Activated T-cell treated with anti-CD3 and anti-CD28 coated beads for 1 hour (primary cell): ENCODE data around the gene PNMA6F.
A peak's percentile ranks its signal among the peaks of the same experiment; 100 is the strongest.
"Not testable (repeated sequence)": the region's sequence is repeated elsewhere in the genome, so short reads cannot be mapped to it uniquely, and the experiment has no call there.

Source experiments
- DNase-seq: peaks from one replicate; pipeline ENCODE4 v3.0.0-alpha.2; 2020; ENCODE audit warnings: low read depth

PNMA6F gene

DNA sequence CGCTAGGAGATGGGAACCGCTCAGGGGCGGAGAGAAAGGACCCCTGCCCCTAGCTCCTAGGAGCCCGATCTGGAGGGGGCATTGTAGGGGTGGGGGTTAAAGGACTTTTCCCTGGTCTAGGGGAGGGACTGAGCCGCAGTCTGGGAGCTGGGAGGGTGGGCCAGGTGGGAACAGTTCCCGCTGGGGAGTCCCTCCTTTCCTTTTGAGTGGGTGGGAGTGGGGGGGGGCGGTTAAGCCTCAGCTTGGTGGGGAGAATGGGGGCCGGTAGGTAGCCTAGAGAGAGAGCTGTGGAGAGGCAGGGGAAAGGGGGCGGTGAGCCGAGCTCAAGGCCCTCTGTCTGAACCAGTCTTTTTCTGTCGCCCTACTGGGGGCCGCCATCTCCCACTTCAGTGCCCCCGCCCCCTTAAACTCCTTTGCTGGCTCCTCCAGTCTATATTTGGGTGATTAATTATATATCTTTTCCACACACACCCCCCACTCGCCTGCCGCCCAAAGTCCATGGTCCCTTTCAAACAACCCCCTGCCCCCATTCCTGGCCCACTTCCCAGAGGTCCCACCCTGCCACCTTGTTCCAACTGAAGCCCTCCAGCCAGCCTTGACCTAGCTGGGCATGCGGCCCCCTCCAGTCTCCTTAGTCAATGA, 13.2 kb upstream of the PNMA6F start:
- DNase-seq = no peak

DNA sequence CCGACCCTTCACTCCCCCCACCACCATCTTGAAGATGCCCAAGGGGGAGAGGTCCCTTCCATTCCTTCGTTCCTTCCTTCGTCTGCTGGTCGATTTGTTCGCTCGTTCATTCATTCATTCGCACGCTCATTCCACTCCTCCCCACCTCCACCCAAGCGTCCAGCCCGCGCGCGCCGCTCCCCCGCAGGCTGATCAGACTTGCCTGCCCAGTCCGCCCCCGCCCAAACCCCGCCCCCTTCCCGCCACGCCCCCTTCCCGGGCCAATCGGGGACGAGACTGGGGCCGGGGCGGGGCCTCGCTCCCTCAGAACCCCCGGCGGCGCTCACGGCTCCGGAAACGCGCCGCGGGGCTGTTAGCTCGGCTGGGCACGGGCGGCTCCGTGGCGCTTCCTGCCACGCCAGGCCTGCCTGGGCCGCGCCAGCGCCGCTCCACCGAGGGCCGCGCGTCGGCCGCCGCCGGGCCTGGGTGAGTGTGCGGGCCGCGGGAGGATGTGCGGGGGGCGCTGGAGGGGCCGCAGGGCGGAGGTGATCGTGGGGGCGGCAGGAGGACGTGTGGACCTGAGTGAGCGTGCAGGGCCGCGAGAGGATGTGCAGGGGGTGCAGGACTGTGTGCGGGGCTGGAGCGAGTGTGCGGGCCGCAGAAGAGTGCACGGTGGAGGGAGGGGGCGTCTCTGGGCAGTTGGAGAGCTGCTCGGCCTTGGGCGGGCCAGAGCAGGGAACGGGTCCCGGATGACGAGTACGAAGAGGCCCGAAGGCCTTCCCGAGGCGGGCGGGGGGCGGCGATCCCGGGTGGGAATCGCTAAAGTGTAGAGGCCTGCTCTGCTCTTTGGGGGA, 12.5 kb upstream of the PNMA6F start, which contains the start of gene ZNF275:
ZNF275 (plus strand) TSS at position 333 of the 833 bp plus-strand sequence. CDS start 2,527 bp downstream, outside the sequence.
- peak; percentile 76 for DNase-seq

DNA sequence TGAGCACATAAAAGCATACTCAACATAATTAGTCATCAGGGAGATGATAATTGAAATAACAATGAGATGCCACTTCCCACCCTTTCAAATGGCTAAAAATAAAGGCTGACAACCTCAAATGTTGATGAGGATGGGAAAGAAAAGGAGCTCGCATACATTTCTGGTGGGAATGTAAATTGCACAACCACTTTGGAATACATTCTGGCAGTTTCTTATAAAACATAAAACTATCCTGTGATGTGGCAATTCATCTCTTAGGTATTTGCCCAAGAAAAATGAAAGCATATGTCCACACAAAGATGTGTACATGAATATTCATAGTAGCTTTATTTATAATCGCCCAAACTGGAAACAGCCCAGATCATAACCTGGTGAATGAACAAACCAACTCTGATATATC, 11.7 kb upstream of the PNMA6F start:
- DNase-seq = no peak

DNA sequence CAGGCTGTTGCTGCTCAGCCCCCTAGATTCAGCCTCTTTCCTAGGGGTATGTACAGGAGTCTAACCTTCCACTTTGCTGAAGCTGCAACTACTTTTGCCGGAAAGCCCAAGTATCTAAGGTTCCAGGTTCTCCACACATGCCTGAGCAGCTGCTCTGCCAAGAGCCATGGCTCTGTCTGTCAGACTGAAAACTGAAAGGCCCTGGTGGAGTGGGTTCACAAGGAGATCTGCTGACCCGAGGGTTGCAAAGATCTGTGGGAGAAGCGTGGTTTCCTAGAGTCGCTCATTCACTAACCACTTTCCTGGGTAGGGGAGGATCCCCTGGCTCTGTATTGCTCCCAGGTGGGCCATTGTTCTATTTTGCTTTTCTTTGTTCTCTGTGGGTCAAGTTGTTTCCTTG, 6.0 kb upstream of the PNMA6F start:
- no peak for DNase-seq

DNA sequence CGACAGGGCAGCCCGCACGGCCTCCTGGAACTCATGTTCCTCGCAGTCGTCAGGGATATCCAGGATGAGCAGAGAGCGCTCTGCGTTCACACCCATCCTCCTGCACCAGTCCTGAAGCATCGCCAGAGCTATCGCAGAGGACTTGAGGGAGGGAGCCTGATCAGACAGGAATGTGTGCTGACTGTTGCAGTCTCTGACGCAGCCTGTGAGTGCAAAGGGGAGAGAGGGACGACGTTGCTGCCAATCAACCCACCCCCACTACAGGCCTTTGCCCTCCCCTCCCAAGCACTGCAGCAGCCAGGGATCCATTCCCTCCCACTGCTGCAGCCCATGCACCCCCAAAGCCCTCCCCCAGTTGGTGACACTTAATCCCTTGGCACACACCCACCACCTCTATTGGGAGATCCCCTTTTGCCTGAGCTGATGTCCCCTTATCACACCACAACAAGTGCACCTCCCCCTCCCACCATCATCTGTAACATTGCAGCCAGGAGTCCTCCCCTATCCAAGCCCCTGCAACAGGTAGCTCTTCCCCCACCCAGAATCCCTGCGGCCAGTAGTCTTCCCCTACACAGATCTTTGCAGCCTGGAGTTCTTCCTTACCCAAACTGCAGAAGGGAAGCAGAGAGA, 897 bp downstream of the PNMA6F start:
- no peak for DNase-seq

DNA sequence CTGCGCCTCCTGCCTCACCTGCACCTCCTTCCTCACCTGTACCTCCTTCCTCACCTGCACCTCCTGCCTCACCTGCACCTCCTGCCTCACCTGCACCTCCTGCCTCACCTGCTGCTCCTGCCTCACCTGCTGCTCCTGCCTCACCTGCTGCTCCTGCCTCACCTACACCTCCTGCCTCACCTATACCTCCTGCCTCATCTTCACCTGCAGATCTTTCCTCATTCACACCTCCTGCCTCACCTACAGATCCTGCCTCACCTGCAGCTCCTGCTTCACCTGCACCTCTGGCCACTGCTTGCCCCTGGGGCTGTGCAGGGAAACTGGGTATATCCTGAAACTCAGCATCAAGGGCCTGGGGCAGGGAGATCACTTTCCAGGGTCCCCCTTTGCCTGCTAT, 1.5 kb downstream of the PNMA6F start:
- not testable (repeated sequence) for DNase-seq

DNA sequence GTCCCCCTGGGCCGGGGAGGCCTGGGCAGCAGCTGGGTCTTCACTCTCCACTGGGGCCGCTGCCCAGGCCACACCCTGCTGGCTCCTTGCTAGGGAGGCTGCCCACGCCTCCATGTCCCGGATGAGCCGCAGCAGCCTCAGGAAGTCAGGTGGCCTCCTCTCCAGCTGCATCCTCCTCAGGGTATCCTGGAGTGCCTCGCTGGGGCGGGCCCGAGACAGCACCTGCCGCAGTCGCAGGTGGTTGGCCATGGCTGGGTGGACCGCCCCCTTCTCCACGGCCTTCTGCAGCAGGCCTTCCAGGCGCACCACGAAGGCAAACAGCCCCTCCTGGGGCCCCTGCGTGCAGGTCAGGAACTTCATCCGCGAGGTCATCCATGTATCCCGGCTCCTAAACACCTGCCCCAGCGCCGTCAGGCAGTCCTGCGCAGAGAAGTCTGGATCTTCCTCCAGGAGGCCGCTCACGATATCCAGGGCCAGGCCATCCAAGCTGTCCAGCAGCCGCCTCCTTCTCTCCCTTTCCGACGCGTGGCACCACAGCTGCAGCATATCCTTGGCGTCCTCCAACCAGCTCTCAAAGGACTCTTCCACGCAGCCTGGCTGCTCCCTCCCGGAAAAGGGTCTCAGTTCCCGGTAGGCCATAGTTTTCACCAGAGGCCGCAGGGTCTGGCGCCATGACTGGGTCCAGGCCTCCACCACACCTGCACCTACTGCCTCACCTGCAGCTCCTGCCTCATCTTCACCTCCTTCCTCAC, 2.1 kb downstream of the PNMA6F start:
- DNase-seq = no peak

DNA sequence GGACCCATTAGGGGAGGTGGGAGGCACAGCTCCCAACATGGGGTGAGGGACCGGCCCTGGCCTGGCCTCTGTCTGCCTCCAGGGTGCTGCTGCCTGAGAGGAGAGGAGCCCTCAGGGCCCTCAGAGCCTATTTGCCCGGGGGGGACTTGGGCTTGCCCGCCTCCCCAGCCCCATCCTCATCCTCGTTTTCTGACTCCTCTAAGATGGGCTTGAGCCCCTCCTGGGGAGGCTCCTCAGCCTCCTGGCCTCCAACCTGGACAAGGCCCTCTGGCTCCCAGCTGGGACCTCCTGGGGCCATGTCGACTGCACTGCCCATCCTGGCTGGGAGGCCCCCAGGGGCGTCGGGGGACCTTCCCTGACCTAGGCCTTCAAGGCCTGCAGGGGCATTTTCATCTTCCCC, 2.8 kb downstream of the PNMA6F start:
- DNase-seq = no peak

DNA sequence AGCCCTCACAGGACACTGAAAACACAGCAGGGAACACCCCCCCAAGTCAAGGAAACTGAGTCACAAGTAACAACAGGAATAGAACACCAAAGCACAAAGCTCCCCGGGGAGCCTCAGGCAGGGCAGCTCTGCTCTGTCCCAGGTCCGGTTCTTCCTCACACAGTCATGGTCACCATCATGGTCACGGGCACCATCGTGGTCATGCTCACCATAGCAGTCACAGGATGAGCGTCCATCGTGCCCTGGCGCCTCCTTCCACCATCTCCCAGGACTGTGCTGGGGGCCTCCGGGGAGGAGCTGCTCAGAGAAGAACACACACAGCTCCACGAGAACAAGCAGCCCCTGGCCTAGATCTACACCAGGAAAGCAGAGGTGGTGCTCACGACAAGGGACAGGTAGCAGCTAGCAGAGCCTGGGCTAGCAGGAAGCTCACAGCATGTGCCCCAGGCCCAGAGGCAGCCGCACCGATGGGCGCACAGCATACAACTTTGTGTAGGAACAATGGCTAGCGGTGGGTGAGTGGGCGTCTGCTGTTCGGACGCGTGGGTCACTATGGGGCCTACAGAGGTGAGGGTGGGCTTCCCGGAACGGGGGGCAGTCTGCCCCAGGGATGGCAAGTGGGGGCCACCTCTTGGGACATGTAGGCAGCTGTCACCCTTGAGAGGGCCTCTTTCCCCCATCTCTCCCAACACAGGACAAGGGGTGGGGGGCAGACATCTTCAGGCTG, 3.4 kb downstream of the PNMA6F start:
- no peak for DNase-seq

DNA sequence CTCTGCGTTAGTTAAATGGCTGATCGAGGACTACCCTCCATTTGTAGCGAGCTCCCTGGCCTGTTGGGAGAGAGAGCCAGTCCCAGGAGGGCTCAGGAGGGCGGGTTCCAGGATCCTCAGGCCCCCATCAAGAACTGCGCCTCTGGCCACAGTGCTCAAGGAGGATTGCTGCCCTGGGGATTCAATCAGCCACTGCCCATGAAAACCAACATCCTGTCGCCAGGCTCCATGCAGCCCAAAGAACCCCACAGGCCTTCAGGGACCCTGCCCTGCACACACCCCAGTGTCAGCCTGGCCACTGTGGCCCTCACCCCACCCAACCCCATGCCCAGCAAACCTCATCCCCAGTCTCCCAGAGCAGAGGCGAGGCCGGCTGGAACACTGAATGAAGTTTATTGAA, 4.3 kb downstream of the PNMA6F start:
- DNase-seq = no peak

DNA sequence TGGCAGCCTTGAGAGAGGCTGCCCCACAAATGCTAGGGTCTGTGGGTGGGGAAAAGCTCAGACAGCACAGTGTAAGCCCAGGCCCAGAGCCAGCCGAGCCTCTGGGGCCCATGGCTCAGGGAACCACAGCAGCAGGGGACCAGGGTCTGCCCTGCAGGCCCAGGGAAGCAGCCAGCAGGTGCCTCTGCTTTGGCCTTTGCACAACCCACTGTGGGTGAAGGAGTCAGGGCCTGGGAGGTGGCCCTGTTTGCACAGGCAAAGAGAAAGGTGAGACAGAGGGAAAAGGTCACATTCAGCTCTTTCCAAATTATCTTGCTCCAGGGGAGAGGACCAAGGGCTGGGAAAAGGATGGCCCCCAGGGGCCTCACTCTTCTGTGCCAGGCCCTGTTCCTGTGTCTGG, 8.7 kb downstream of the PNMA6F start:
- no peak for DNase-seq

DNA sequence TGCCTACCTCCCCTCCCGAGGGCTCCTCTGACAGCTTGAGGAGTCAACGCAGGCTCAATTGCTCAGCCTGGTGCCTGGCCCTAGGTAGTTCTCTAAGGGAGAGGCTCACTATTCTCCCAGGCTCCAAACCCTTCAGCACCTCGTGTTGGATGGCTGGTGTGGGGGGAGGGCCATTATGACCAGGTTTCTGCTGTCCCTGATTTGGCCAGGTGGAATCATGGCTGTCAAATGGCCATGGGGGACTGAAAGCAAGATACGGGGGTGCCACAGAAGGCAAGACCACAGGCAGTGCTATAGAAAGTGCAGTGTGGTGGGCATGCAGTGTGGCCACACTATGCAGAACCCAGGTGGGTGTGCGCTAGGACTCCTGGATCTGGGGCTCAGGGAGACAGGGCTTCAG, 9.5 kb downstream of the PNMA6F start:
- DNase-seq = no peak

DNA sequence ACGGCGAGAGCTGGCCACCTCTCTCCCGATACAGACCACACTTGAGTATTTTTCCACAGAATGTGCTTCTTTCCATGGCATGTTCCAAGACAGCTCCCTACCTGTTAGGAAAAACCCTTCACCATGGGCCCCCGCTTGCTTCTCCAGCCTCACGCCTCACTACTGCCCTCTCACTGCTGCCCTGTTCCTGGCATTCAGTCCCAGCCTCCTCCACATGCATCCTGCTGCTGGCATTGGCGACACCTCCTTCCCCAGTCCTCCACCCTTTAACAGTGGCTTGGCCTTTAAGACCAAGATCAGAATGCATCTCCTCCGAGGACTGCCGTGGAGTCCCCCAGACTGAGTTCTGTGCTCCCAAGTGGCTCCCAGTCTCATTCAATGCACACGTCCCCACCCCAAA, 10.7 kb downstream of the PNMA6F start:
- DNase-seq = no peak

DNA sequence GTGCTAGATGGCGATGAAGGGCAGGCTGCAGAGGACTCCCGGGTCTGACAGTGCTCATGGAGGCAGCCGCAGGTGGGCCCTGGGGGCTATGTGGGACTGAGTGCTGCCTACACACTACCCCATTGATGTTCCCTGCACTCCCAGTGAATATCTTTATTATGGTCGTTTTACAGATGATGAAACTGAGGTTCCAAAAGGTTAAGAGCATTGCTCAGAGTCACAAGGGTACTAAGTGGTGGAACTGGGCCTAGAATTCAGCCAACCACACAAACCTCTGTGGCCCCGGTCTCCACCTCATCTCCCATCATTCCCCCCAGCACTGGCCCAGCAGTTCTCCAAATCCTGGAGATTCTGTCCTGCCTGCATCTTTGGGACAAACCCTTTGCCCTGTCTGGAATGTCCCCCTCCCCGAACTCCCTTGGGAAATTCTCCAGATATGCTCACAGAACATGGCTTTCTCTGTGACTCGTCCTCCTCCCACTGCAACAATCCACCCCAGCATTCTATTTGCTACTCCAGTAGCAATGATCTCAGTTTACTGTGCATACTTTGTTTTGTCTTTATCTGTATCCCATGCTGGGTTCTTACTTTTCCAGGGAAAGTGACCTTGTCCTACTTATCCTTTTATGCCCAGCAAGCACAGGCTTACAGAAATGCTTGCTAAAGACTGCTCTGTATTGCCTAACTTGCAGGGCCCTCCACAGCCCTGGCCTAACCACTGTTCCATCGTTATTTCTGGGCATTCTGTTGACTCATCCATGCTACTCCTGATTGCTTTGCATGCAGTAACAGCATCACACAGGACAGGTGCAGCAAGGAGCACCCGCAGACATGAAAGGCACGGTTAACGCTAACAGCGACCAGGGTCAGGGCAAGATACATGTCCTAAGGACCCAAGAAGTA, 14.0 kb downstream of the PNMA6F start:
- DNase-seq = no peak

DNA sequence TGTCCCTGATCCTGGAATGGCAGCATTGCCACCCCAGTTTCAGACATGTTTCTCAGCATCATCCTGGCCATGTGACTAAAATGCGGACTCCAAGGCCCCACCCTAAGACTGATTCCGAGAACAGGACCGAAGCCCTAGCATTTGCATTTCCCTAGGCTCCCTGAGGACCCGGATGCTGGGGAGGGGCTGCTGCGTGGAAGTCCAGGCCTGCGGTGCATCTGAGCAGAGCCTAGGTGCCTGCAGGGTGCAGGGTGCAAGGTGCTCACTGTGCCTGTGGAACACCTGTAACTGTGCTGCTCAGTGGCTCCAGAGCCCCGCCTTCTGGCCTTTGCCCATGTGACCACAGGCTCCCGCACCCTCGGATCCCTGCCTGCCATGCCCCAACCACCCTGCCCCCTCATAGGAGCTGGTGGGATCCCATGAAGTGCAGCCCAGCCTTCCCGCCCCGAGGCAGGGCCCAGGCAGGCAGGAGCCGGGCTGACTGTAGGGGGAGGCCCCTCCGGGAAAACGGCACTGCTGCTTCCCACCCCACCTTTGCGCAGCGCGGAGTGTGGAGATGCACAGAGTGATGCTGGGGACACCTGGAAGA, 14.9 kb downstream of the PNMA6F start:
- no peak for DNase-seq

DNA sequence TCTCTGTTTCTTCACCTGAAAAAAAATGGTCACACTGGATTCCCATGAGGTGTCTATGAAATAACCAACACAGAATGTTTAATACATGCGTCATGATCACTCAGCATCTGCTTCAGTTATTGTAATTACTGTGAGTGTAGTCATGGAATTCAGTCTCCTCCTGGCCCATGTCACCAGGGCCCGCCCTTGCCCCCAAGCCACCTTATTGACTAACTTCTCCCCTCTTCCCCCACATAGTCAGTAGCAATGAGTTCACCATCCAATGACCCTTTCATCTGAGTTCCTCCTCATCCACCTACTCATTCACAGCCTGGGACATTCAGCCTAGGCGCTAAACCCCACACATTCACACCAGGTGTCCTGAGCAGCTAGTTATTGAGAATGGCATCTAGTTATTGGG, 15.6 kb downstream of the PNMA6F start:
- no peak for DNase-seq

DNA sequence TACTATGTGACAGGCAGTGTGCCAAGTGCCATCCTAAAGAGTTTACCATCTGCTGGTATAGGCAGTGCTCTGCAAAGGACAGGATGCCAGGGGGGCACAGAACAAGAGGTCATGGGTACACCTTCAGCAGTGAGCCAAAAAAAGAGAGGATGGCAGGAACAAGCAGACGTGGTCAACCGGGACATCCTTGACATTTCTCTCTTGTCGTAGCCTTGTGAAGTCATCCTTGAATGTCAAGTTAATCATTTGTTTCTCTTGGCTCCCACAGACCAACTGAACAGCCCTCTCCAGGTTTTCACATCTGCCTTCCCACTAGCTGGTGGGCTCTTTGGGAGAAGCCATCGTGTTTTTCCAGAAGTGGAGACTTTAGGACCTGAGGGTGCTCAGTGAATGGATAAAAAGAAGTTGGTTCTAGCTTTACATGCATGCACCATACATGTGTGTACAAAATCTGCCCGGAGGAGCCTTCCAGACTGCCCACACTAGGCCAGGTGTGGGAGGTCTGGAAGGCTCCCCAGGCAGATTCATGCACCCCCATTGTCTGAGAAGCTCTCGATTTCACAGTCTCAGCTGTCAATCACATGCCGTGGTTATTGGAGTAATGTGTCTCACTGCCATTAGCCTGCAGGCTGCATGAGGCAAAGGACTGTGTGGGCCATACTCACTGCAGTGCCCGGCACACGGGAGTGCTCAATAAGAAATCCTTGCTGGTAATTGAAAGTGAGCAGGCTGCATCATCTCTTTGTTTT, 16.4 kb downstream of the PNMA6F start:
- DNase-seq = no peak

DNA sequence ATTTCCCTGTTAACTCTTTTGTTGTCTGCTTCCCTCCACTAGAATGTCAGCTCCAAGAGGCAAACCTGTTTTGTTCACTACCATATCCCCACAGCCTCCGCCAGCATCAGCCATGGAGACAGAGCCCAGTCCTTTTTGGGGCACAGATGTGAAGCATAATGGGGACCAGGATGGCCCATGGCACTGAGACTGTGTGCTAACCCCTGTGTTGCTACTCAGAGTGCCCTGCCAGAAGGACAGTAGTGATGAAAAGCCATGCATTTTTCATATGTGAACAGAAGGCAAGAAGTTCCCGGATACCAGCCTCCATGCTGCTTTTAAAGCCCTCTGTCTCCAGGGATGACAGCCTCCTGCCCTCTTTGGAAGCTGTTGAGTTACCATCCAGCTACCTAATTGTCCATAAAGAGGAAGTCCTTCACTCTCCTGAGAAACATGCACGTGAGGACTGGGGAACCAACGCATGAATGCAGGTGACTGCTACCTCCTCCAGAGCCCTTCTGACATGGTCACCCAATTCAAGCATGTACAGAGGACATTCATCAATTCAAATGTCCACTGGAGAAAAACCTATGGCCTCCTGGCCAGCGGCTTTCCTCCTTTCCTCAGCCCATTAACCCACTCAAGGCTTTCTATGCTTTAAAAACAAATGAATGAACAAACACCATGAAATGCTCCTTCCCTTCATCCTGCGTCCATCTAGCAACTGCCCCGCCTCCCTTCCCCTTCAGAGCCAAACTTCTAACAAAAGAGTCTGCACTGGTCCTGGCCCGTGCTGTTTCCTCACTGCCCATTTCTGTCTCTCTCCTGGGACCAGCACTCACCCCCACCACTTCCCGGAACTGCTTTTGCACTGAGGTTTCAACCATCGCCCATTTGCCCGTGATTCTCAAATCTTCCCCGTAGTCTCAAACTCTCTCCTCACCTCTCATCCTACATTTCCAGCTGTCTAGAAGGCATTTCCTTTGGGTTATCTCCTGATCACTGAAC, 18.0 kb downstream of the PNMA6F start:
- DNase-seq = no peak
